ENCODE measurements around the gene TBC1D22B.

The TBC1D22B gene

DNA sequence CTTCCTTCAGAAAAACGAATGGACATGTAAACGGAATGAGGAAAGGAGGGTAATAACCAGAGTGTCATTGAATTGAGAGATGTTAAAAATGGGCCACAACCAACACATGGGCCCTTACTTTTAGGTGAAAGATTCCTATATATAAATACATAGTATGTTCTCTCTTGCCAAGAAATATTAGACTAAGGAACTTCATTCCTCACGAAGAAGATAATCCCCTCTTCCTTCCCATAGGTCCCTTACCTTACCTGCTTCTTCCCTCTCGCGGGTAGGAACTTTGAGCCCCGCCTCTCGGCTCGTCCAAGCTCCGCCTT is 295 bp upstream of the TBC1D22B start:
- no peak for TF ChIP-seq CTCF (IDR thresholded peaks at IDR 0.05)
- H3K9me3 ChIP-seq, result no peaks in the 10 kb centered on the region
- peak overlapping the region; percentile 86 for H3K27ac ChIP-seq
- H3K27me3 ChIP-seq, result no peaks in the 10 kb centered on the region
- peak overlapping the region; percentile 93 to 96 for H3K4me3 ChIP-seq (ENCODE audit: low read depth in 1 of 2, low read length in 1 of 2)
- peaks cover 43 to 45% of the 10 kb centered on the region in 2 experiments for H3K4me1 ChIP-seq (ENCODE audit: control insufficient read depth in 1 of 2, insufficient read depth in 1 of 2, low read depth in 1 of 2, low read length in 1 of 2)
- H3K36me3 ChIP-seq, result no peaks in the 10 kb centered on the region

DNA sequence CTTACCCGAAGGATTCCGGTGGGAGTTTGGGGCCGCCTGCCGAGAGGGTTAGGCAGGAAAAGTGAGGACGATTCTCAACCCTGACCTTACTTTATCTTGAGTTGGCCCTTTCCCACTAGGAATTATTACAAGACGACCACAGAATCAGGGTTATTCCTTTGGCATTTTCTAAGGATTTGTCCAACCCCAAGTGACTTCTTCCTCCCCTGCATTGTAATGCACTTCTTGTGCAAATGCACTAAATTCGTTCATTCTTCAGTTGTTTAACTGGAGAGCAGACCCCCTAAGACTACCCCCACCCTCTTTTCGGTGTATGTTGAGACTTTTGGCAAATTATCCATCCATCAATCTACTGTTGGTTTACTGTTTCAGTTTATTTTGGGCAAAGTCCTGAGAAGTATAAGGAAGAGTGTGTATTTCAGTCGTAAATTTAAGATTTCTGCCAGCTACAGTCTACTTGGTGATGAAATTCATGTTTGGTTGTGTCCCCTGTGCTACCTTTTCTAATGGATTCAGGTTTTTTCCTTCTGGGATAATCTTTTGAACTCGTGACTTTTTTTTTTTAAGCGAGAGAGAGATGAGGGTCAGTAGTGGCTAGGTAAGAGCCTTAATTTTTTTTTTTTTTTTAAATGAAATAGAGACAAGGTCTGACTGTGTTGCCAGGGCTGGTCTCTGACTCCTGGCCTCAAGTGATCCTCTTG is 983 bp downstream of the TBC1D22B start:
- H3K4me3 ChIP-seq (ENCODE audit: low read depth in 1 of 2, low read length in 1 of 2), result peak overlapping the region; percentile 93 to 96
- peak overlapping the region; percentile 86 for H3K27ac ChIP-seq
- H3K36me3 ChIP-seq, result no peaks in the 10 kb centered on the region
- H3K9me3 ChIP-seq, result no peaks in the 10 kb centered on the region
- H3K27me3 ChIP-seq, result no peaks in the 10 kb centered on the region
- TF ChIP-seq CTCF (IDR thresholded peaks at IDR 0.05), result no peak
- H3K4me1 ChIP-seq (ENCODE audit: control insufficient read depth in 1 of 2, insufficient read depth in 1 of 2, low read depth in 1 of 2, low read length in 1 of 2), result peaks cover 37 to 38% of the 10 kb centered on the region in 2 experiments

DNA sequence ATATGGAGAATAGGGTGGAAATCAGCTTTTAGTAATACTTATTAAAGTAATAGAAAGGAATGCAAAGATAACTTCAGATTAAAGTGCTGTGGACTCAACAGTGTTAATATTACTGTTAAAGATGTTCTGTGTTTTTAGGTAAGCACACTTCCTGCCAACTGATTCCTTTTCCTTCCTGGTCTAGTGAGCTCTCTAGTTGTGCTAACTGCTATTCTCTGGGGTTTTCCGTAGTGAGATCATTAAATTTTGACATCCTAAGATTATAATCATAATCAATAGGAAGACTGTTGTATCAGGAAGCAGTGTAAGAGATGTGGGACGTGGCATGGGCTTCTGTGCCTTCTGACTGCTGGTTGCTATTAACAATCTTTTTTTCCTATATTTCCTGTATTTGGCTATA is 1.6 kb downstream of the TBC1D22B start:
- H3K4me1 ChIP-seq (ENCODE audit: control insufficient read depth in 1 of 2, insufficient read depth in 1 of 2, low read depth in 1 of 2, low read length in 1 of 2), result peaks cover 37 to 38% of the 10 kb centered on the region in 2 experiments
- TF ChIP-seq CTCF (IDR thresholded peaks at IDR 0.05), result no peak
- no peaks in the 10 kb centered on the region for H3K27me3 ChIP-seq
- H3K9me3 ChIP-seq, result no peaks in the 10 kb centered on the region
- no peak overlapping the region for H3K4me3 ChIP-seq (ENCODE audit: low read depth in 1 of 2, low read length in 1 of 2)
- H3K36me3 ChIP-seq, result no peaks in the 10 kb centered on the region
- H3K27ac ChIP-seq, result peak overlapping the region; percentile 46

GRCh38 chr6:37260040-37260439 is 2.5 kb downstream of the TBC1D22B start:
- Histone ChIP-seq H3K36me3 (no peaks in the 10 kb centered on the region), H3K4me3 (ENCODE audit: low read depth in 1 of 2, low read length in 1 of 2) (no peak overlapping the region), H3K4me1 (ENCODE audit: control insufficient read depth in 1 of 2, insufficient read depth in 1 of 2, low read depth in 1 of 2, low read length in 1 of 2) (peaks cover 37 to 38% of the 10 kb centered on the region in 2 experiments), H3K27me3 (no peaks in the 10 kb centered on the region), H3K27ac (peak overlapping the region; percentile 46), H3K9me3 (no peaks in the 10 kb centered on the region)
- no peak for TF ChIP-seq CTCF (IDR thresholded peaks at IDR 0.05)

DNA sequence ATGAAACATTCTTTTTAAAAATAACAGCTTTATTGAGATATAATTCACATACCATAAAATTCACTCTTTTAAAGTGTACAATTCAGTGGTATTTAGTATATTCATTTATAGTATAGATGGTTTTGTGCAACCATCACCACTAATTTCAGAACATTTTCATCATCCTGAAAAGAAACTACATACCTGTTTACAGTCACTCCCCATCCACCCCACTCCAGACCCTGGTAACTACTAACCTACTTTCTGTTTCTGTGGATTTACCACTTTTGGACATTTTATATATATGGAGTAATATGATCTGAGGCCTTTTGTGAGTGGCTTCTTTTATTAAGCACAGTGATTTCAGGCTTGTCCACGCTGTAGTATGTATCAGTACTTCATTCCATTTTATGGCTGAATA is 2.9 kb downstream of the TBC1D22B start:
- TF ChIP-seq CTCF (IDR thresholded peaks at IDR 0.05), result no peak
- H3K4me1 ChIP-seq (ENCODE audit: control insufficient read depth in 1 of 2, insufficient read depth in 1 of 2, low read depth in 1 of 2, low read length in 1 of 2), result peaks cover 37 to 38% of the 10 kb centered on the region in 2 experiments
- no peak overlapping the region for H3K4me3 ChIP-seq (ENCODE audit: low read depth in 1 of 2, low read length in 1 of 2)

More for the DNA sequence above, 2.9 kb downstream of the TBC1D22B start:
- Histone ChIP-seq H3K27ac (no peak overlapping the region), H3K27me3 (no peaks in the 10 kb centered on the region), H3K36me3 (no peaks in the 10 kb centered on the region), H3K9me3 (no peaks in the 10 kb centered on the region)

All from neutrophil (primary cell).